Parathyroid adenoma (tissue), 2 donors: ENCODE data around the gene NBEAL1.
A peak's percentile ranks its signal among the peaks of the same experiment; 100 is the strongest.

Experiments used
- H2AFZ ChIP-seq: fragments of 300-600 bp; sonication (generic); one replicate; pipeline ENCODE4 v1.7.0; 2017; ENCODE audit warnings: antibody characterized with exemption, mild to moderate bottlenecking
- H3K27ac ChIP-seq: fragments of 300-600 bp; sonication (generic); one replicate; pipeline ENCODE4 v1.7.0; 2017
- H3K27me3 ChIP-seq: fragments of 300-600 bp; sonication (generic); one replicate; pipeline ENCODE4 v1.7.0; 2017; ENCODE audit warnings: low read length; ENCODE audit not compliant: control insufficient read depth, insufficient read depth
- H3K36me3 ChIP-seq: fragments of 300-600 bp; sonication (generic); one replicate; pipeline ENCODE4 v1.7.0; 2017; ENCODE audit warnings: low read length; ENCODE audit not compliant: control insufficient read depth, insufficient read depth
- H3K4me1 ChIP-seq: fragments of 300-600 bp; sonication (generic); one replicate; pipeline ENCODE4 v1.7.0; 2017; ENCODE audit warnings: control low read depth
- H3K4me2 ChIP-seq: fragments of 300-600 bp; sonication (generic); one replicate; pipeline ENCODE4 v1.7.0; 2017; ENCODE audit warnings: low read length
- H3K4me3 ChIP-seq: fragments of 300-600 bp; sonication (generic); one replicate; pipeline ENCODE4 v1.7.0; 2017; ENCODE audit warnings: low read depth, low read length
- H3K79me2 ChIP-seq: fragments of 300-600 bp; sonication (generic); one replicate; pipeline ENCODE4 v1.7.0; 2017; ENCODE audit warnings: control low read depth
- H3K9ac ChIP-seq: fragments of 300-600 bp; sonication (generic); one replicate; pipeline ENCODE4 v1.7.0; 2017; ENCODE audit warnings: mild to moderate bottlenecking
- H3K9me3 ChIP-seq: fragments of 300-600 bp; sonication (generic); one replicate; pipeline ENCODE4 v1.7.0; 2017; ENCODE audit warnings: low read length; ENCODE audit not compliant: control insufficient read depth
- CTCF ChIP-seq: fragments of 300-600 bp; sonication (generic); IDR thresholded peaks from one replicate; pipeline ENCODE4 v1.7.0; 2017; ENCODE audit warnings: antibody characterized with exemption, mild to moderate bottlenecking
- donor health status: primary hyperparathyroidism.

The NBEAL1 gene

GRCh38 chr2:203016716-203017115 lies 2.0 kb downstream of the NBEAL1 start:
- no peaks in the 10 kb centered on the region for H3K27me3 ChIP-seq
- TF ChIP-seq CTCF = no peak
- H3K36me3 ChIP-seq = no peaks in the 10 kb centered on the region
- peak overlapping the region; percentile 25 for H3K4me3 ChIP-seq
- H3K27ac ChIP-seq = no peak overlapping the region
- peak overlapping the region; percentile 57 for H3K4me2 ChIP-seq
- H3K9me3 ChIP-seq = no peaks in the 10 kb centered on the region
- no peaks in the 10 kb centered on the region for H3K79me2 ChIP-seq
- no peaks in the 10 kb centered on the region for H3K4me1 ChIP-seq
- H2AFZ ChIP-seq = no peak overlapping the region
- no peak overlapping the region for H3K9ac ChIP-seq

GRCh38 chr2:203018181-203018580 lies 3.5 kb downstream of the NBEAL1 start:
- Histone ChIP-seq H2AFZ (no peak overlapping the region), H3K36me3 (no peaks in the 10 kb centered on the region), H3K4me2 (peak overlapping the region; percentile 37), H3K27ac (no peak overlapping the region), H3K4me1 (no peaks in the 10 kb centered on the region), H3K9ac (no peak overlapping the region), H3K4me3 (no peak overlapping the region), H3K9me3 (no peaks in the 10 kb centered on the region), H3K79me2 (no peaks in the 10 kb centered on the region), H3K27me3 (no peaks in the 10 kb centered on the region)
- TF ChIP-seq CTCF = no peak

- TF ChIP-seq CTCF = no peak
- Histone ChIP-seq H3K4me3 (no peak overlapping the region), H3K79me2 (no peaks in the 10 kb centered on the region), H3K9me3 (no peaks in the 10 kb centered on the region), H2AFZ (no peak overlapping the region), H3K27me3 (no peaks in the 10 kb centered on the region), H3K9ac (no peak overlapping the region), H3K27ac (no peak overlapping the region), H3K4me2 (peak overlapping the region; percentile 19), H3K36me3 (no peaks in the 10 kb centered on the region), H3K4me1 (no peaks in the 10 kb centered on the region)
Measured at GRCh38 chr2:203019142-203019541, 4.5 kb downstream of the NBEAL1 start.

GRCh38 chr2:203021991-203022390 lies 7.3 kb downstream of the NBEAL1 start:
- no peaks in the 10 kb centered on the region for H3K9me3 ChIP-seq
- peaks cover 2% of the 10 kb centered on the region for H3K79me2 ChIP-seq
- H3K27me3 ChIP-seq = no peaks in the 10 kb centered on the region
- TF ChIP-seq CTCF = no peak
- no peak overlapping the region for H3K27ac ChIP-seq
- H3K36me3 ChIP-seq = no peaks in the 10 kb centered on the region
- no peak overlapping the region for H2AFZ ChIP-seq
- no peak overlapping the region for H3K9ac ChIP-seq
- H3K4me1 ChIP-seq = no peaks in the 10 kb centered on the region
- H3K4me2 ChIP-seq = no peak overlapping the region
- H3K4me3 ChIP-seq = no peak overlapping the region

GRCh38 chr2:203022751-203023150 lies 8.1 kb downstream of the NBEAL1 start:
- Histone ChIP-seq H3K4me1 (no peaks in the 10 kb centered on the region), H3K9ac (no peak overlapping the region), H3K79me2 (peaks cover 5% of the 10 kb centered on the region), H3K27me3 (no peaks in the 10 kb centered on the region), H3K4me2 (no peak overlapping the region), H3K27ac (peak overlapping the region; percentile 58), H3K9me3 (no peaks in the 10 kb centered on the region), H2AFZ (no peak overlapping the region), H3K36me3 (no peaks in the 10 kb centered on the region), H3K4me3 (no peak overlapping the region)
- no peak for TF ChIP-seq CTCF
